Astrocyte (in vitro differentiated cells and primary cell): ENCODE results near the gene A3GALT2.

Source experiments
- EZH2 ChIP-seq: IDR thresholded peaks from 2 replicates; pipeline ENCODE4 v1.6.1; 2012; ENCODE audit warnings: mild to moderate bottlenecking, low read length, inconsistent platforms; ENCODE audit not compliant: insufficient read depth
- TF ChIP-seq, protein P1 (sequence below): IDR thresholded peaks from 2 replicates; pipeline ENCODE4 v1.5.1; 2011; ENCODE audit warnings: low read depth, mild to moderate bottlenecking, inconsistent platforms, low read length, moderate library complexity; ENCODE audit not compliant: insufficient read depth

DNA sequence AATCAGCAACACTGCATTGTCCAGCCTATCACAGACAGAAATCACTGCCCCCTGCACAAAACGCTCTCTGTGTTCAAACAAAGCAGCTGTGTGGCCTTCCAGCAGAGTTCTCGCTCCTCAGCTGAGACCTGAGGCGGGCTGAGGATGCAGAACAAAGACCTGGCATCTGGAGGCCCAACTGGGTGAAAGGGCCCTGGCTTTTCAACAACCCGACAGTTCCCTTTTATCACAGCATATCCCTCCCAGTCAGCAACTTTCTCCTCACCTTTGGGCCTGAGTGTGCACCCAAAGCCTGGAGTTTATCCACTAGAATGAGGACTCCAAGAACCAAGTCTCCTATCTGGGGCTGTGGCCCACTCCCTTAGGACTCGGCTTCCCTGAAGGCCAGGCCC, 42.6 kb upstream of the A3GALT2 start:
- TF ChIP-seq, protein P1, sequence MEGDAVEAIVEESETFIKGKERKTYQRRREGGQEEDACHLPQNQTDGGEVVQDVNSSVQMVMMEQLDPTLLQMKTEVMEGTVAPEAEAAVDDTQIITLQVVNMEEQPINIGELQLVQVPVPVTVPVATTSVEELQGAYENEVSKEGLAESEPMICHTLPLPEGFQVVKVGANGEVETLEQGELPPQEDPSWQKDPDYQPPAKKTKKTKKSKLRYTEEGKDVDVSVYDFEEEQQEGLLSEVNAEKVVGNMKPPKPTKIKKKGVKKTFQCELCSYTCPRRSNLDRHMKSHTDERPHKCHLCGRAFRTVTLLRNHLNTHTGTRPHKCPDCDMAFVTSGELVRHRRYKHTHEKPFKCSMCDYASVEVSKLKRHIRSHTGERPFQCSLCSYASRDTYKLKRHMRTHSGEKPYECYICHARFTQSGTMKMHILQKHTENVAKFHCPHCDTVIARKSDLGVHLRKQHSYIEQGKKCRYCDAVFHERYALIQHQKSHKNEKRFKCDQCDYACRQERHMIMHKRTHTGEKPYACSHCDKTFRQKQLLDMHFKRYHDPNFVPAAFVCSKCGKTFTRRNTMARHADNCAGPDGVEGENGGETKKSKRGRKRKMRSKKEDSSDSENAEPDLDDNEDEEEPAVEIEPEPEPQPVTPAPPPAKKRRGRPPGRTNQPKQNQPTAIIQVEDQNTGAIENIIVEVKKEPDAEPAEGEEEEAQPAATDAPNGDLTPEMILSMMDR, result no peak
- TF ChIP-seq EZH2, result no peak
